Dedifferentiated amniotic fluid mesenchymal stem cell (primary cell): Measurements from ENCODE around the gene TMEM89.
A peak's percentile ranks its signal among the peaks of the same experiment; 100 is the strongest.

Experiments used
- DNase-seq: peaks from one replicate; pipeline ENCODE4 v3.0.0-alpha.2; 2016; ENCODE audit errors: extremely low spot score

TMEM89 gene, protein sequence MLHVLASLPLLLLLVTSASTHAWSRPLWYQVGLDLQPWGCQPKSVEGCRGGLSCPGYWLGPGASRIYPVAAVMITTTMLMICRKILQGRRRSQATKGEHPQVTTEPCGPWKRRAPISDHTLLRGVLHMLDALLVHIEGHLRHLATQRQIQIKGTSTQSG

DNA sequence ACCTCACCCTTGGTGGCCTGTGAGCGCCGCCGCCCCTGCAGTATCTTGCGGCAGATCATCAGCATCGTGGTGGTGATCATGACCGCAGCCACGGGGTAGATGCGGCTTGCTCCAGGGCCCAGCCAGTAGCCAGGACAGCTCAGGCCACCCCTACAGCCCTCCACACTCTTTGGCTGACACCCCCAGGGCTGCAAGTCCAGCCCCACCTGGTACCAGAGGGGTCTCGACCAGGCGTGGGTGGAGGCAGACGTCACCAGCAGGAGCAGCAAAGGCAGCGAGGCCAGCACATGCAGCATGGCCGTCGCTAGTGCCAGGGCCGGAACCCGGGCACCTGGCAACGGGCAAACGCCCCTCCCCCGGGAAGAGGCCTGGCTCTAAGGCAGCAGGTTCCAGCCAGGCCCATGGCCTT lies at the start of gene TMEM89:
TMEM89 (minus strand) TSS at position 309 of the 409 bp plus-strand sequence; CDS start at position 296, 13 bp downstream.
- no peak for DNase-seq

DNA sequence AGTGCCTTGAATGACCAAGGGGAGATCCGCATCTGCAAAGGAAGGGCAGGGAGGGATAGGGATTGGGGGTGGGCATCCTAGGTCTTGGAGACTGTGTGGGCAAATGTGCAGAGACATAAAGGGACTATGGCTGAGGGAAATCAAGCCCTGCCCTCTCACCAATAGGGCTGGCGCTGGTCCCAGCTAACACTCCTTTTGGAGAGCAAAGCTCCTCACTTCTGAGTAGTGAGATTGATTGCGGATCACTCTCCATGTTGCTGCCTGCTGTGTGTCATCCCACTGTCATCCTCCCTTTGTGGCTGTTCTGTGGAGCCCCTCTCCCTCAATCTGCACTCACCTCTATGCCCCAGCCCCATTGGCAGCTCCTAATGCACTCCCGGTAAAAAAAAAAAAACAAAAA lies 43.4 kb upstream of the TMEM89 start:
- no peak for DNase-seq

DNA sequence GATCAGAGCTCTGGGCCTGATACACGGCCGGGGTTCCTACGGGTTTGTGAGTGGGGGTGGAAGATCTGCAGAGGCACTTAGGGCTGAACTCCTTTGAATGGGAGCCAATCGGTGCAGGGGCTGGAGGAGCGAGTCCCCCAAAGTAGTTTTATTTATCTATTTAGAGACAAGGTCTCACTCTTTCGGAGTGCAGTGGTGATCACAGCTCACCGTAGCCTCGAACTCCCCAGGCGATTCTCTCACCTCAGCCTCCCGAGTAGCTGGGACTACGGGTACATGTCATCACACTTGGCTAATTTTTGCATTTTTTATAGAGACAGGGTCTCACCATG lies 42.7 kb upstream of the TMEM89 start:
- DNase-seq = no peak

DNA sequence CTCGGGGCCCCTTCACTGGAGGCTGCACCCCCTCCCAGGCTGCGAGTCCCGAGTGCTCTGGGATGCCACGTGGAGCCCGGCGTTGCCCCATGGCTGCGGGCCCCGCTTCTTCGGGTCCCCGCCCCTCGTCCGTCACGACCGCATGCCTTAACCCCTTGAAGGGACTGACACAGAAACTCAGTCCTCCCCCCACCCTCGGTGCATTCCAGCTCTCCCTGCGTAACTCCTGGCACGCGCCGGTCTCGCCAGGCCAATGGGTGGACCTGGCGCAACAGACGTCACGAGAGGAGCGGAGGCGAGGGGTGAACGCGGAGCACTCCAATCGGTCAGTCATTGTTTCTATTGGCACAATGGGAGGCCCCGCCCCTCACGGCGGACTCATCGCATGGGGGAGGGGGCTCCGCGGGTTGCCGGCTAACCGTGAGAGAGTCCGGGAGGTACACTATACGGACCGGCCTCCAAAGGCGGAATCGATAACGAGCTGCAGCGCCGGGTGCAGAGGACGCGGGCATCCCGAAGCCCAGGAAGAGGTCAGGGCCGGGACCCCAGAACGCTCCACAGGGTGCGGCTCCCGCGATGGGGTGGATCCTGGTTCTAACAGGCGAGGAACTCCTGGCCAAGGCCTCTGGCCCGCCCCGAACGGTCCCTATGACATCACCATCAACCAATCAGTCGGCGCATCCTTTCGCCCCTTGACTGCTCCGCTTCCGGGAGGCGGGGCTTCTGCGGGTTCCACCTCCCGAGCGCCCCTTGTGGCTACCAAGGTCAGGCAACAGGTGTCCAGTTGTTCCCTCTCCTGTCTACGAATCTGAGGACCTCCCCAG lies 42.1 kb upstream of the TMEM89 start:
- DNase-seq = peak; percentile 87

DNA sequence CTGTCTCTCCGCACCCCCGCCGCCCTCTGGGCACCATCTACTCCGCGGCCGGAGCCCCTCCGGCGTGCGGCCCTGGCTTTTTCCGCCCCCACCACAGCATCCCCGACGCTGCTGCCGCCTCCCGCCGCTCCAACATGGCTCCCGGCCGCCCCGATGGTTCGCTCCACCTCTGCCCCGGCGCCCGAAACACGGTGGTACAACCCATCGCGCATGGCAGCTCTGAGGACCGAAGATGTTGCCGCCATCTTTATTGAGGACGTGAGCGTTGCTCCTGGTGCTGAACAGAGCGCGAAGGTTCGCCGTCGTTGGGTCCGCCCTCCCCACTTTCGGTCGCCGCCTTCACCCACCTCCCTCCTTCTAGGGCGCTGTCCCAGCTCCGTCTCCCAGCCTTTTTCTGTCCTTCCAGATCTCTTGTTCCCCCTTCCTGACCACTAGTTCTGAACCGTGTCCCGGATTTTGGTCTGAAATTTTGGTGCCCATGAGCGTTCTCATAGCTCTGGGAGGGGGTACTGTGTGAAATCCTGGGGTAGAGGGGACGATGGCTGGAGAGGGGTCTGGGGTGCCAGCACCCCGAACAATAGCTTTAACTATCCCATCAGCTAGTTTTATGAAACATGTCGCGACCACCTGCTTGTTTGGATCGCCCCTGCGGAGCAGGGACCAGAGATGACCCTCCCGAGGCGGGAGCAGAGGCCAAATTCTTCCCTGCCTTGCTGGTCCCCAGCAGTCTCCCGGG lies 41.4 kb upstream of the TMEM89 start, which contains the start of gene CELSR3:
CELSR3 (minus strand) TSS at position 134 of the 736 bp plus-strand sequence. CDS start 252 bp downstream, outside the sequence.
- DNase-seq = peak; percentile 52

DNA sequence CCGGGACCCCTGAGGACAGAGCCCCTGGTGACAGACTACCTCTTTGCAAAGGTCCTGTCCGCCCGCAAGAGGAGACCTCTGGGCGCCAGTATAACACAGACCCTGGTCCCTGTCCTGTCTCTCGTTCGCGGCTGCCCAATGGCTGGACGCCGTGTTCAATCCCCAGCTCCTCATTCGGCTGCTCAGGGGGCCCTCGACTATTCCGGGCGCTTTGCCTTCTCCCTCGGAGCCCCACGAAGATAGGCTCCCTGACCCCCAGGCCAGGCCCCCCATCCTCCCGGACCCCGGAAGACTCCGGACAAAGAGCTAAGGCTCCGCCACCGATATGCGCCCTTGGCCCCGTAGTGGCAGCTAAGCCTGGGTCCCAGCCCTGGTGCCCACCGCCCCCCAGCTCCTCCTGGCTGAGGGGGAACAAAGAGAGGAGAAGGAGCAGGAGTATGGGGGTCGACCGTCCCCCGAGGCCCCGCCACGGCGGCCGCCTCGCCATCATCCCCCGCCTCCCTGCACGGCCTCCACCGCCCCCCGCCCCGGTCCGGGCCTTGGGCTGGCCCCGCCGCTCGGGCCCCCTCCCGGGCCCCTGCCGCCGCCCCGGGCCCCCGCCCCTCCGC lies 40.7 kb upstream of the TMEM89 start:
- DNase-seq = no peak

DNA sequence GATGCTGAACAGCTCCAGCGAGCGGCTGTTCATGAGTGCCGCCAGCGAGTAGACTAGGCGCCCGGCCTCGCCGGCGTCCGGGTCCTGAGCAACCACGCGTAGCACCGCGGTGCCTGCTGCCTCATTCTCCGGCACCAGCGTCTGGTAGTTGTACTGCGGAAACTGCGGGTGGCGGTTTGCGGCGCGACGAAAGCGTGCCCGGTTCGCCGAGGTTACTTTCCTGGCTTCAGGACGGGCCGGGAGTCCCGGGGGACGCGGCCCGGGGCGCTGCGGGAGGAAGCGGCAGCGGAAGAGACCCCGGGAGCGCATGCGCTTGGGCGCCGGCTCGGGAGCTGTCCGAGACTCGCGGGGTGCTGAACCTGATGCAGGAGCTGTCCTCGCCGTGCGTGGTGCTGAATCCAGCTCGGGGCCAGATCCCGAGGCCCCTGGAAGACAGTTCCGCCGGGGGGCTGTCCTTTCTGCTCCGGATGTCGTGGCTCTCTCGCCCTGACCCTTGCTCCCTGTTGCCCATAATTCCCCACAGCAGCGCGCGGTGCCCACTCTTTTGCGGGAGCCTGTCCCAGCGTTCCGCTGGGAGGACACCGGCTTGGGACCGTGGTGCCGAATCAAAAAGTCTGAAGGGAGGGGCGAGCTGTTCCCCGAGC lies 40.1 kb upstream of the TMEM89 start:
- DNase-seq = no peak

DNA sequence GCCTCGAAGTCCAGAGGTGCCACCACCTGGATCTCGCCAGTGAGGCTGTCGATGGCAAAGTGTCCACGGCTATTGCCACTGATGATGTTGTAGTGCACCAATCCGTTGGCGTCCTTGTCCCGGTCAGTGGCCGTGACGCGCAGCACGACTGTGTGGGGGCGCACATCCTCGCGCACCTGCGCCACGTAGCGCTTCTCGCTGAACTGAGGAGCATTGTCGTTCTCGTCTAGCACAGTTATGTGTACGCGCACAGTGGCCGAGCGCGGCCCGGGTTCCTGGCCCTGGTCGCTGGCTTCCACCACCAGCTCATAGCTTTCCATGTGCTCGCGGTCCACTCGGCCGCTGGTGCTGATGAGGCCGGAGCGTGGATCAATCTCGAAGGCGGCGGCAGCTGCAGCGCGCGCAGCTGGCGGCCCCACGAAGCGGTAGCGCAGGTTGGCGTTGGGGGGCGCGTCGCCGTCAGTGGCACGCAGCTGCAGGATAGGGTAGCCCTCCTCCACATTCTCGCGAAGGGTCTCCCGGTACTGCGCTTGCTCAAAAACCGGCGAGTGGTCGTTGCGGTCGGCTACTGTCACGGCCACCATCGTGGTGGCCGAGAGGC lies 39.3 kb upstream of the TMEM89 start:
- DNase-seq = no peak

DNA sequence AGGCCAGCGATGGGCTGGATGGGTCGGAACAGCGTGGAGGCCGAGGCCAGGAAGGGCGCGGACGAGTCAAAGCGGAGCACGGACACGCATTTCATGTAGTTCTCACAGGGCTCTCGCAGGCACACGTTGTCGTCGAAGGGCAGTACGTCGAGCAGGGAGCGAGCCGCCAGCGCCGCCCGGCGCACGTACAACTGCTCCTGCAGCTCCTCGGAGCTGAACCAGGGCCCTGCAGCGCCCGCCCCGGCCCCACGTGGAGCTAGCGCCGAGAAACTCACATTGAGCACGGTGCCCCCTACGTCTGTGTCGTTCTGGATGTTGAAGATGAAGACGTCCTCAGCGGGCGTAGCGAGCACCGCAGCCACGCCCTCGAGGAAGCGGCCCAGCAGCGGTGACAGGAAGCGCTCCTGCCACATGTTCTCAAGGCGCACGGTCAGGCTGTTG lies 35.3 kb upstream of the TMEM89 start:
- no peak for DNase-seq

DNA sequence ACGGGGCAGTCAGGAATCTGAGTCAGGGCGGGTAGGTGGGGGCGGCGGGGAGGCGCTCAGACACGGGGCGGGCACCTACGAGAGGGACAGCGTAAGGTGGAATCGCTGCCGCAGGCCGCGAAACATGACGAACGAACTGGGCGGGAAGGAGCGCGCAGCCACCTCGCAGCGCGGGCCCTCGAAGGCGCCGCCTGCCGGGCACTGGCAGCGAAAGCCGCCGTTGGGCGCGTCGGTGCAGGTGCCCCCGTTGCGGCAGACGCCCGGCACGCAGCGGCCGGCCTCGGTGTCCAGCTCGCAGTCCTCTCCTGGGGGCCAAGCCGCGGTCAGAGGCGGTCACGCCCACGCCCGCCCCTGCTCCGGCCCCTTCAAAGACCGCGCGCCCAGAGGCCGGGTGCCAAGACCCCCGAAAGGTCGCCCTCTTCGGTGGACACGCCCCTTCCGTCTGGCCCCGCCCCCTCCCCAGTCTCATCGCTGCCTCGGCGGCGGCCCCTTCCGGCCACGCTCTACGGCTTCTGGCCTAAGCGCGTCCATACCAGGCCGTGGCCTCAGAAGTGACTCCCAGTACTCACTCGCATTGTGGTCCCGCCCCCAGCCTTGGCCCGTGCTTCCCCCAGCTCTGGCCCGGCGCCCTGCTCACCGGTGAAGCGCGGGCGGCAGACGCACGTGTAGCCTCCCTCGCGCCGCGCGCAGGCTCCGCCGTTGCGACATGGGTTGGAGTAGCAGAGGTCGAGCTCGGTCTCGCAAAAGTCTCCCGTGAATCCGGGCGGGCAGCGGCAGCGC lies 34.7 kb upstream of the TMEM89 start:
- DNase-seq = no peak

DNA sequence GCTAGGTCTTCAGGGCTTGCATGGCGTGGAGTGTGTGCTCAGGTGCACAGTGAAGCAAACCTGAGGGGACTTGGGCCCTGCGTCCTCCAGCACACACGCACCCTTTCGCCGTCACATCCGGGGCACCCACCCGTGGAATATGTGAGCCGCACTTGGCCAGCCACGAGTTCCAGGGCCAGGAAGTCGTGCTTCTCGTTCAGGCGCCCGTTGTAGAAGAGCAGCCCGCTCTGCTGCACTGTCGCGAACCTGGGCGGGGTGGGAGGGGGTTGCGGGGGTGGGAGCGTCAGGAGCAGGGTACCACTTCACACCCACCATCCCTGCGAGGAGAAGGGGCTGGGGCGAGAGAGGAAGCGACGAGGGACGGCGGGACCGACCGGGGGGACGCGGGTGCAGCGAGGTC lies 34.0 kb upstream of the TMEM89 start:
- no peak for DNase-seq

DNA sequence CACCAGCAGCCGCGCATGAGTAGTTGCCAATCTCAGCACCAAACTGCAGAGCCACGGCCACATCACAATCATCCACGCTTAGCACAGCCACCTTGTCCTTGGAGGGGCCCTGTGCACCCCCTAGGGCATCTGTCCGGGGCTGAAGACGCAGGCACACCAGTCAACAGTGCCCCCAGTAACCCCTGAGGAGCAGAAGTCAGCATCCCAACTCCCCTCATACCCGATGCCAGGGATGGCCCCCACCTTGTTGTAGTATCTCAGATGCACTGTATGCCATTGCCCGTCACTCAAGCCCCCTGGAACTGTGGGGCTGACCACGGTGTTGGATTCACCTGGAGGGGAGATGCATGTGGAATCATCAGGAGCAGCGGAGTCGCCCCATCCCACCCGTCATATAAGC lies 33.5 kb upstream of the TMEM89 start:
- no peak for DNase-seq

DNA sequence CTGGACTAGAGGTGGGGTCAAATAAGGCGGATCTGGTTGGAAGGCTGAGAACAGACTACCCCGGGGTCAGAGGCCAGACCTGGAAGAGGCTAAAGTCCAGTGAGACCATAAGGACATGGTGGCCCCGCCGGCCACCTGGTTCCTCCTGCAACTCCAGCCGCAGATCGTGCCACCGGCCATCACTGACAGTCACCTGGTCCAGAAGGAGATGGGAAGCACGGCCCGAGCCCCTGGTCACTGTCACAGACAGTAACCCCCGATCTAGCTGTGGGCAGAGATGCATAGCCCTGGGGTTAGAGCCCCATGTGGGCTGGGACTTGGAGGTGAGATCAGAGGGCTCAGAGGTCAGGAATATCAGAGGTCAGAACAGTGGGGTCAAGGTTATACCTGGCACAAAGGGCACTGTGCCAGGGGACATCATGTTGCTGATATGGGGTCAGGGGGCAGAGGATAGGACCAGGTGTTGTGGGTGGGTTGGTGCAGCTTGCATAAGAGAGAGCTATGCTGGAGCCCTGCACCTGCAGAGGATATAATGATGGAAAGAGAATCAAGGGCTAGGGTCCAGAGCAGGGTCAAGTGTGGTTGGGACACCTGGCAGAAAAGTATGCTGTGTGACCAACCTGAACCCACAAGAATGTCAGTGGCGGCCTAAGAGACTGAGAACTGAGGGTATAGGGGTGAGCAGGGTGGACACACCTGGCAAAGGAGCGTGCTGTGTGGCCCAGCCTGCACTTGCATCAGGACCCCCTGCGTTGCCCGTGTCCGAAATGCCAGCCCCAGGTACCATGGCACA lies 31.6 kb upstream of the TMEM89 start:
- DNase-seq = no peak

DNA sequence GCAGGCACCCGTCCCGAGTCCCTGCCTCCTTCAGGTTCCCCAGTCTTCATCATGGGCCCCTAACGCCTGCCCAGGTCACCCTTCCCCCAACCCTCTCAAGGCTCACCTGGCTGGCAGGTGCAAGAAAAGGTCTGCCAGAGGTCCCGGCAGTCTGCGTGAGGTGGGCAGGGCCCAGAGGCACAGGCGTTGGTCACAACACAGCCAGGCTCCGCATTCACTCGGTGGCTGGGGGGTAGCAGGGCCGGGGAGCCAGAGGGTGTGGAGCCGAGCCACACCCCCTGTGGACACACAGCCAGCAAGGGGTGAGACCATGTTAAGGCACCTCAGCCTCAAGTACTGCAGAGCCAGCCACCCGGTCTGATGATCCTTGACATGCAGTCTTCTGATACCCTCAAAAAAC lies 30.2 kb upstream of the TMEM89 start:
- no peak for DNase-seq

DNA sequence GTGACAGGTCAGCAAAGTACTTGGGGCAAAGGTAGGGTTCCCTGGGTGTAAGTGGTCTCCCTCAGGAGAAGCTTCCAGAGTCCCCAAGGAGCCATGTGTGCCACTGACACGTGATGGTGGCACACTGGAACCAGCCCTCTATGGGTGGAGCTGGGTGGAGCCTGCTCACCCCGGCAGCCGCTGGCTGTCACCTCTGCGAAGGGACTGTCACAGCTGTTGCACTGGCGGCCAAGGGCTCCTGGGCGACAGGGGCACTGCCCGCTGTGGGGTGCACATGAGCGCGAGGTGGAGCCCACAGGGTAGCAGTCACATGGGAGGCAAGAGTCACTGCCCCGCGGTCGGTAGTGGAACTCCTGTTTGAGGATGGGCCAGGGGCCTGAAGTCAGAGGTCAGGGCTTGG lies 29.2 kb upstream of the TMEM89 start:
- no peak for DNase-seq

DNA sequence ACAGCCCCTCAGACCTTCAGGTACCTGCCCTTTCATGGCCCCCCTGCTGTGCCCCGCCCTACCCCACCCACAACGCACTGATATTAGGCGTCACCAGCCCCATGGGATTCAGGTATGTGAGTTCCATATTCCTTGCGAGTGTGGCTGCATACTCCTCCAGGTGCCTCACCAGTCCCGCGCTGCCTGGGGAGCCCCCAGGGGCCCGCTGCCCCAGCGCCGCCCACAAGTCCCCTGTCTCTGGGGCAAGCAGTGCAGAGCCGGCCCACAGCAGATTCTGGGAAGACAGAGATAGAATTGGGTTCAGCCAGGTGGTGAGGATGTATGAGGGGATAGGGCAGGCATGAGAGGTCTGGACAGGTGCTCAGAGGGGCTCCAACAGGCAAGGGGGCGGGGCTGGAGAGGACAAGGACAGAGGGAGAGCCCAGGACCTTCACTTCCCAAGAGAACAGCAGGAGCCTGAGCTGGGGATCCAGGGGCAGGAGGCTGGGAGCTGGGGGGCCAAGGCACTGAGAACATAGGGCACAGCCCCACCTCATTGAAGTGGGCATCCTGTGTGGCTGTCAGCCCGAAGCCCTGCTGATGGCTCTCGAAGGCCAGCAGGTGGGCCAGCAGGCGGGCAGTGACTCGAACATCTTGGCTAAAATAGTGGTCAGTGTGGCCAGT lies 26.8 kb upstream of the TMEM89 start:
- no peak for DNase-seq

DNA sequence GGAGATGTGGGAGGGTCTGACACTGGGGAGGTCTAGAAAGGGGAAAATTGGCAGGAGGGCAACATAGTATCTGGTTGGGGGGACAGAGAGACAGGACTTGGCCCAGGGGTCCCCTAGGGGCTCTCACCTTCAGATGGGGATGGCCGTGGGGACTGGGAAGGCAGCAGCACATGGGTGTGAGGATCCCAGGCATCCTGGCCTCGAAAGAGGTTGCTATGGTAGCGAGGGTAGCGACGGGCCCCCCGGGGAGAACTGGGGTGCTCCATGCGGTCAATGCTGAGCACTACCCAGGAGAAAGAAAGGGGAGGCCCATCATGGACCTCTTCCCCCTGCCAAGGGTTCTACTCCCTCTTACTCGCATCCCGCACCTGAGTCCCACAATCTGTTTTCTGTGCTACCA lies 26.1 kb upstream of the TMEM89 start:
- no peak for DNase-seq

DNA sequence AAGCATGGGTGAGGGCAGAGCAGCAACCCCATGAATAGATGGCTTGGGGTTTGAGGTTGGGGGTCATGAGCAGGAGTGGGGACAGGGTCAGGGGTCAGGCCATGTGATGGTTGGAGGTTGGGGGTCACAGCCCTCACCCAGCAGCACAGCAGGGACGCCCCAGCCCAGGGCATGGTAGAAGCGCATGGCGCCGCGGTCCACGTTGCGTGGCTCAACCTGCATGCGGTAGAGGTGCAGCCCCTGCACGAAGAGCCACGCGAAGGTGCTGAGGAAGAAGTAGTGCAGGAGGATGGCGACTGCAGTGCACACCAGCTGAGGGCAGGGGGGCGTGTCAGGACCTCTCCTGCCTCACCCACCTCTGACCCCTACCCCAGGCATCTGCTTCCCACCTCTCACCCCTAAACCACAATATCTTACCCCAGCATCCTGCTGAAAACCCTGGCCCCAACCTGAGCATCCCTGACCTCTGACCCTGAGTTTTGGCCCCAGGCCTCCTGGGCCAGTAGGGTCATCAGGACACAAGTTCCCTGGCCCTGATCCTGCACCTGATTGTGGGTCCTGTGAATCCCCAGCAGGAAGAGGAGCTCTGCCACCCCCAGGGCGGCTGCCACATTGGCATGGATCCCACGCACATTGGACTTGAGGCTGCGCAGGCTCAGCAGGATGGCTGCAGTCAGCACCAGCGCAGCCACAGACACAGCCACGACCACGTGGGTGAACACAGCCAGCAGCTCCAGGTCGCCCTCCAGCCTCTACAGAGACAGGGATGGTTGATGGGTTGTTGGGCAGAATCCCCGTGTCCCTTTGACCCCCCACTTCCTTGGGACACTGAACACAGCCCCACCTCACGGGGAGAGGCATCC lies 23.6 kb upstream of the TMEM89 start:
- no peak for DNase-seq
